ENCODE measurements around the gene DIDO1.
"Not testable (repeated sequence)": the region's sequence is repeated elsewhere in the genome, so short reads cannot be mapped to it uniquely, and the experiment has no call there.

Gene DIDO1

DNA sequence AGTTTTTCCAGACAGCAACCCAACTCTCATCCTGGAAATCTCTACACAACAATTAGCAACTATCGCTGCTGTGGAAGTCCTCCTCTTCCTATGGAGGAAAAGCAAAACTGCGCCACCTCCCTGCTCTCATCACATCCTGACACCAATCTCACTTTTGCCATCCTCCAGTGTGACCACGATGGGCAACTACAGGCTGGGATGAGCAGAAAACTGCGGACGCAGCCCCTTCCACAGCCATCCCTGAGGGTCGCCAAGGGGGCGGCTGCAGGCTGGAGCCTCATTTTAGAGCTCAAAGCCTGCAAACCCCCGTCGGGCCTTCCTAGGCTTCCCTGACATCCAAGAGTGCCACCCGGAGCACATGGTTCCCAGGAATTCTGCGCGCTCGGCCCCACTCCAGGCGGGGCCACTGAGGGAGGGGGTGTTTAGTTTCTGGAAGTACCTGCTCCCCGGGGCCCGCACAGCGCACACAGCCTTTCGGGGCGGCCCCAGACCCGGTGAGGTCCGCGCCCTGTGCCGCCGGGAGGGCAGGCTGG, 65.8 kb downstream of the DIDO1 start:
- Histone ChIP-seq H3K27me3 (ENCODE audit: control insufficient read depth in 1 of 2, insufficient read depth in 2 of 2, low read length in 2 of 2) (peaks cover 0 to 5% of the 10 kb centered on the region in 2 donors), H3K9ac (ENCODE audit: low read length) (no peak overlapping the region), H3K27ac (ENCODE audit: low read depth, low read length) (peak overlapping the region; percentile 44), H3K4me1 (ENCODE audit: insufficient read depth, low read length) (peaks cover 15% of the 10 kb centered on the region), H3K9me3 (ENCODE audit: low read length) (no peaks in the 10 kb centered on the region), H3K36me3 (ENCODE audit: insufficient read depth, low read length) (peaks cover 11% of the 10 kb centered on the region), H3K4me3 (ENCODE audit: low read depth in 1 of 2, low read length in 2 of 2) (peak overlapping the region in 1 of 2 donors; percentile 41)

DNA sequence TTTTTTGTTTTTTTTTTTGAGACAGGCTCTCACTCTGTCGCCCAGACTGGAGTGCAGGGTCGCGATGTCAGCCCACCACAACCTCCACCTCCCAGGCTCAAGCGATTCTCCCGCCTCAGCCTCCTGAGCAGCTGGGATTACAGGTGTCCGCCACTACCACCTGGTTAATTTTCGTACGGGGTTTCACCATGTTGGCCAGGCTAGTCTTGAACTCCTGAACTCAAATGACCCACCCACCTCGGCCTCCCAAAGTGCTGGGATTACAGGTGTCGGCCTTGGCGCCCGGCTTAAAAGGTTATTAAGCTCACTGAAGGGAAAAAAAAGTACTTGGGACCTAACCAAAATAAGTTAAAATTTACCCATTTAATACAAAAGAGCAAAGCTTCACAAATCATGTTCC, 66.6 kb downstream of the DIDO1 start:
- Histone ChIP-seq H3K9me3 (ENCODE audit: low read length) (no peaks in the 10 kb centered on the region), H3K4me1 (ENCODE audit: insufficient read depth, low read length) (peaks cover 15% of the 10 kb centered on the region), H3K36me3 (ENCODE audit: insufficient read depth, low read length) (peaks cover 11% of the 10 kb centered on the region), H3K27me3 (ENCODE audit: control insufficient read depth in 1 of 2, insufficient read depth in 2 of 2, low read length in 2 of 2) (peaks cover 0 to 5% of the 10 kb centered on the region in 2 donors), H3K27ac (ENCODE audit: low read depth, low read length) (no peak overlapping the region), H3K4me3 (ENCODE audit: low read depth in 1 of 2, low read length in 2 of 2) (no peak overlapping the region), H3K9ac (ENCODE audit: low read length) (no peak overlapping the region)

DNA sequence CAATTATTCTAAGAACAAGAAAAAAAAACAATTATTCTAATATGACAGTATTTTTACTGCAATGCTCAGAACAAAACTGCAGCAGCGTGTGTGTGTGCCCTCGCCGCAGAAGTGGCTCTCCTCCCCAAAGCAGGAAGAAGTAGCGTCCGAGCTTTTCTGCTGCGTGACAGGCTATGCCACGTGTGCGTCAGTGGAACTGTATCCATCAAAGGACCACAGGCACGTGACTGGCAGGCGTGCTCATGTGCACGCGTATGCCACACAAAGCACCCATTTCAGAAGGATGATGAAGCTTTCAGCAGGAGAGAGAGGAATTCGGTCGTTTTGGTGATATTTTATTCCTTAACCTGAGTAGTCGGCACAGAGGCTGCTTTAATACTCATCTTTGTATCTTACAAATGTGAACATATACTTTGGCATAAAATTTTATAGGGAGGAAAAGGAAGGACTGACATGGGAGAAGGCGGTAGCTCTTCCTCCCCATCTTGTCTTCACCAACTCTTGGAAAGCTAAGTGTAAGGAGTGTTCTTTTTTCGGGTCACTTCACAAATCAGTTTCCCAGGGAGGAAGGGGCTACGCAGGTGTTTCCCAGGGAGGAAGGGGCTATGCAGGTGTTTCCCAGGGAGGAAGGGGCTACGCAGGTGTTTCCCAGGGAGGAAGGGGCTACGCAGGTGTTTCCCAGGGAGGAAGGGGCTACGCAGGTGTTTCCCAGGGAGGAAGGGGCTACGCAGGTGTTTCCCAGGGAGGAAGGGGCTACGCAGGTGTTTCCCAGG, 68.1 kb downstream of the DIDO1 start:
- Histone ChIP-seq H3K36me3 (ENCODE audit: insufficient read depth, low read length) (peaks cover 11% of the 10 kb centered on the region), H3K9ac (ENCODE audit: low read length) (no peak overlapping the region), H3K4me1 (ENCODE audit: insufficient read depth, low read length) (peaks cover 15% of the 10 kb centered on the region), H3K27me3 (ENCODE audit: control insufficient read depth in 1 of 2, insufficient read depth in 2 of 2, low read length in 2 of 2) (peaks cover 0 to 5% of the 10 kb centered on the region in 2 donors), H3K4me3 (ENCODE audit: low read depth in 1 of 2, low read length in 2 of 2) (no peak overlapping the region), H3K27ac (ENCODE audit: low read depth, low read length) (no peak overlapping the region), H3K9me3 (ENCODE audit: low read length) (no peaks in the 10 kb centered on the region)

DNA sequence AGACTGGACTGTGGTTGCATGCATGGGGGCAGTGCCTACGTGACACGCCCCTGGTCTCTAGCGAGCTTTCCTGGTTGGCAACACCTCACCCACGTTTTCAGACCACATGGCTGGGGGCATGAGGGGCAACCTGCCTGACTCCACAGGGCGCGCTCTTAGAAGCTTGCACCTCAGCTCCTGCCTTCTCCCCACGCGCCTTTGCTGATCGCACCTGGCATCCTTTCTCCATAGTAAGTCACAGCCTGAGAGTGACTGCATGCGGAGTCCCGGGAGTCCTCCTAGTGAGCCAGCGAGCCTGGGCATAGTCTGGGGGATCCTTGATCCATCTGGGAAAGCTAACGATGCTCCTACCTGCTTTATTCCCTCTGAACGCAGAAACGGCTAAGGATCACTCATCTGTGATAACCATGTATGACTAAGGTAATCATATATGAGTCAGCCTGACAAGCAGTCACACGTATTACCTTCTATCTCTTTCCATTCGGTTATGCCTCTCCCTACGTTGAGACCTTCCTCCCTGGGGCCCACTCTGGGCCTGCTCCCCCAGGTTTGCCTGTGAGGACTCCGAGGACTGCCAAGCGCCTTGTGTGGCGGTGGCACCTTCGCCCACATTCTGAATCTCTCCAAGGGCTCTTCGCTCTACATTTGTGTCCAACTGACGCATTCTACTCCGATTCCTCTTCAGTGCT, 69.2 kb downstream of the DIDO1 start:
- Histone ChIP-seq H3K27ac (ENCODE audit: low read depth, low read length) (no peak overlapping the region), H3K36me3 (ENCODE audit: insufficient read depth, low read length) (peaks cover 20% of the 10 kb centered on the region), H3K27me3 (ENCODE audit: control insufficient read depth in 1 of 2, insufficient read depth in 2 of 2, low read length in 2 of 2) (peaks cover 0 to 5% of the 10 kb centered on the region in 2 donors), H3K4me1 (ENCODE audit: insufficient read depth, low read length) (peaks cover 15% of the 10 kb centered on the region), H3K9me3 (ENCODE audit: low read length) (no peaks in the 10 kb centered on the region), H3K9ac (ENCODE audit: low read length) (no peak overlapping the region), H3K4me3 (ENCODE audit: low read depth in 1 of 2, low read length in 2 of 2) (no peak overlapping the region)

DNA sequence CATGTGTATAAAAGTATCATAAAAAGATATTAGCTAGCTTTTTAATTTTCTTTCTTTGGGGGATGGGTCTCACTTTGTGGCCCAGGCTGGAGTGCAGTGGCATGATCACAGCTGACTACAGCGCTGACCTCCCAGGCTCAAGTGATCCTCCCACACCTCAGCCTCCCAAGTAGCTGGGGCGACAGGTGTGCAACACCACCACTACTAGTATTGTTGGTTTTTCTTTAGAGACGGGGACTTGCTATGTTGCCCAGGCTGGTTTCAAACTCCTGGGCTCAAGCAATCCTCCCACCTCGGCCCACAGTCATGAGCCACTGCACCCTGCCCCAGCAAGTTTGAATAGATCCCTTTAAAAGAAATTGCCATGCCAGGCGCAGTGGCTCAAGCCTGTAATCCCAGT, 71.2 kb downstream of the DIDO1 start:
- Histone ChIP-seq H3K27me3 (ENCODE audit: control insufficient read depth in 1 of 2, insufficient read depth in 2 of 2, low read length in 2 of 2) (no peaks in the 10 kb centered on the region), H3K36me3 (ENCODE audit: insufficient read depth, low read length) (peaks cover 20% of the 10 kb centered on the region), H3K27ac (ENCODE audit: low read depth, low read length) (no peak overlapping the region), H3K4me3 (ENCODE audit: low read depth in 1 of 2, low read length in 2 of 2) (no peak overlapping the region), H3K9ac (ENCODE audit: low read length) (no peak overlapping the region), H3K9me3 (ENCODE audit: low read length) (no peaks in the 10 kb centered on the region), H3K4me1 (ENCODE audit: insufficient read depth, low read length) (peaks cover 10% of the 10 kb centered on the region)

DNA sequence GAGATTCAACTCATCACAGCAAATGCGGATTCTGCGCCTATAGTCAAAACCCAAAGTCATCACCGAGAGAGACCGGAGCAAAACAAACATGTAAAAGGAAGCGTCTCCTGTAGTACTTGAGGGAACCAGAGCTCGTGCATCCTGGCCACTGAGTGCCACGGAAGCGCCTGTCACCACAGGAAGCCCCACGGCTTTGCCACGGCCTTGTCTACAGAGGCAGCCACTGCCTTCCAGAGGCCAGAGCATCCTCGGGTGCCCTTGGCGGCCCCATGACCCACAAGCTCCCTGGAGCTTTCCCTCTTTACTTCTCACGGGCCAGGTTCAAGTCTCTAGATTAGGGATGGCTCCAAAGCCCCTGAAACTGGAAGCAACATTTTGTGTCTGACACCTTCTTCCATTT, 72.2 kb downstream of the DIDO1 start:
- Histone ChIP-seq H3K9ac (ENCODE audit: low read length) (no peak overlapping the region), H3K4me3 (ENCODE audit: low read depth in 1 of 2, low read length in 2 of 2) (no peak overlapping the region), H3K27ac (ENCODE audit: low read depth, low read length) (no peak overlapping the region), H3K4me1 (ENCODE audit: insufficient read depth, low read length) (no peaks in the 10 kb centered on the region), H3K9me3 (ENCODE audit: low read length) (no peaks in the 10 kb centered on the region), H3K36me3 (ENCODE audit: insufficient read depth, low read length) (peaks cover 20% of the 10 kb centered on the region), H3K27me3 (ENCODE audit: control insufficient read depth in 1 of 2, insufficient read depth in 2 of 2, low read length in 2 of 2) (no peaks in the 10 kb centered on the region)

DNA sequence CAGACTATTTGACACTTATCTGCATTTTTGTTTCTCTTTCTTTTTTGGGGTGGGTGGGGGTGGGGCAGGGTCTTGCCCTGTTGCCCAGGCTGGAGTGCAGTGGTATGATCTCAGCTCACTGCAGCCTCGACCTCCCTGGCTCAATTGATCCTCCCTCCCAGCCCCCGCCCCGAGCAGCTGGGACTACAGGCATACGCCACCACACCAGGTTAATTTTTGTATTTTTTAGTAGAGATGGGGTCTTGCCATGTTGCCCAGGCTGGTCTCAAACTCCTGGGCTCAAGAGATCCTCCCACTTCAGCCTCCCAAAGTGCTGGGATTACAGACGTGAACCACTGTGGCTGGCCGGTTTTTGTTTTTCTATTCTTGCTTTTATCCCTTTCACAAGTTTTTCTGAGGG, 73.0 kb downstream of the DIDO1 start:
- not testable (repeated sequence) for H3K9me3 ChIP-seq (ENCODE audit: low read length); H3K9ac ChIP-seq (ENCODE audit: low read length); H3K4me3 ChIP-seq (ENCODE audit: low read depth in 1 of 2, low read length in 2 of 2); H3K27me3 ChIP-seq (ENCODE audit: control insufficient read depth in 1 of 2, insufficient read depth in 2 of 2, low read length in 2 of 2); H3K4me1 ChIP-seq (ENCODE audit: insufficient read depth, low read length); H3K27ac ChIP-seq (ENCODE audit: low read depth, low read length)
- H3K36me3 ChIP-seq (ENCODE audit: insufficient read depth, low read length), result peaks cover 20% of the 10 kb centered on the region

DNA sequence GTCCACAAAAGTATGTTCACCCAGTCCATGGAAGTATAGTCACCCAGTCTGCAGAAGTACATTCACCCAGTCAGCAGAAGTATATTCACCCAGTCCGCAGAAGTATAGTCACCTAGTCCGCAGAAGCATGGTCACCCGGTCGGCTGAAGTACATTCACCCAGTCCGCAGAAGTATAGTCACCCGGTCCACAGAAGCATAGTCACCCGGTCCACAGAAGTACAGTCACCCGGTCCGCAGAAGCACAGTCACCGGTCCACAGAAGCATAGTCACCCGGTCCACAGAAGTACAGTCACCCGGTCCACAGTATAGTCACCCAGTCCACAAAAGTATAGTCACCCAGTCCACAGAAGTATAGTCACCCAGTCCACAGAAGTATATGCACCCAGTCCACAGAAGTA, 73.5 kb downstream of the DIDO1 start:
- H3K4me3 ChIP-seq (ENCODE audit: low read depth in 1 of 2, low read length in 2 of 2), result no peak overlapping the region
- no peak overlapping the region for H3K27ac ChIP-seq (ENCODE audit: low read depth, low read length)
- H3K27me3 ChIP-seq (ENCODE audit: control insufficient read depth in 1 of 2, insufficient read depth in 2 of 2, low read length in 2 of 2), result no peaks in the 10 kb centered on the region
- H3K9me3 ChIP-seq (ENCODE audit: low read length), result no peaks in the 10 kb centered on the region
- no peaks in the 10 kb centered on the region for H3K4me1 ChIP-seq (ENCODE audit: insufficient read depth, low read length)
- no peak overlapping the region for H3K9ac ChIP-seq (ENCODE audit: low read length)
- H3K36me3 ChIP-seq (ENCODE audit: insufficient read depth, low read length), result peaks cover 20% of the 10 kb centered on the region

DNA sequence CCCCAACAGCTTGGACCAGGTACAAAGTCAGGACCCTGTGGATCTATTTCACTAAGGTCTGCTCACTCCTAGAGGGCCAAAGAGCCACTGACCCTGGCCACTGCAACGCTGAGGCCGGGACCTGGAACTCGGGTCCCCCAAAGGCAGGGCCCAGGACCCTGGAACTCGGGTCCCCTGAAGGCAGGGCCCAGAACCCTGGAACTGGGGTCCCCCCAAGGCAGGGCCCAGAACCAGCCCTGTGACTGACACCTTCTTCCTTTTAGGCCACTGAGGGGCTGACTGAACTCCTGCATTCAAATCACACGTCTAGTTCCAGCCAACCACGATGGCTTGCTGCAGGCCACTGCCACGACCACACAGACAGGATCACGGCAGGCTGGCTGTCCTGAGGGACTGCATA, 74.1 kb downstream of the DIDO1 start:
- H3K27me3 ChIP-seq (ENCODE audit: control insufficient read depth in 1 of 2, insufficient read depth in 2 of 2, low read length in 2 of 2), result no peaks in the 10 kb centered on the region
- no peaks in the 10 kb centered on the region for H3K9me3 ChIP-seq (ENCODE audit: low read length)
- peaks cover 15% of the 10 kb centered on the region for H3K36me3 ChIP-seq (ENCODE audit: insufficient read depth, low read length)

DNA sequence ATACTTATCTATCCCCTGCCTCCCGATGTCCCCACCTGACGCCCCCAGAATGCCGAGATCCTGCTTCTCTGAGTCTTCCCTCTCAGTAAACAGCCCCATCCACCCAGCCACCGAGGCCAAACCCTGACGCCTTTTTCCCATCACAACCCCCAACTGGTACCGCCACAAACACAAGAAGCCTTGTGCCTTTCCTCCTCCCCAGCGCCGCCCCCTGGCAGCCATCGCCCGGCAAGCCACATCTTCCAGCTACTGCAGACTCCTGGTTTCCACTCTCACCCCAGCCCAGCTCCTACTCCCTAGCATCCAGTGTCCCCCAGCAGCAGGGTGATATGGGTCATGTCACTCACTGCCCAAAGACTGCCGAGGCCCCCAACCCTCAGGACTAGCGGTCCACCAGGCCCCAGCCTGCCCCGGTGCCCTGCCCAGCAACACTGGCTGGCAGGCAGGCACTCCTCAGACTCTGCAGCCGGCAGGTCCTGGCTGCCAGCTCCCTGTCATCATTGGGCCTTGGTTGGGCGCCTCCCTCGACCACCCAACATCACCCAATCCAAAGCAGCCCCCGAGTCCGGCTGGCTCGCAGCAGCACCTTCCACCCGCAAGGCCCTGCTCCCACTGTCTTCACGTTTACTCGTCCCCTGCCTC, 75.9 kb downstream of the DIDO1 start:
- Histone ChIP-seq H3K4me1 (ENCODE audit: insufficient read depth, low read length) (no peaks in the 10 kb centered on the region), H3K9ac (ENCODE audit: low read length) (no peak overlapping the region), H3K36me3 (ENCODE audit: insufficient read depth, low read length) (peaks cover 11% of the 10 kb centered on the region), H3K4me3 (ENCODE audit: low read depth in 1 of 2, low read length in 2 of 2) (no peak overlapping the region), H3K27me3 (ENCODE audit: control insufficient read depth in 1 of 2, insufficient read depth in 2 of 2, low read length in 2 of 2) (no peaks in the 10 kb centered on the region), H3K27ac (ENCODE audit: low read depth, low read length) (no peak overlapping the region), H3K9me3 (ENCODE audit: low read length) (no peaks in the 10 kb centered on the region)

More for the DNA sequence above, 74.1 kb downstream of the DIDO1 start:
- H3K9ac ChIP-seq (ENCODE audit: low read length), result no peak overlapping the region
- H3K4me3 ChIP-seq (ENCODE audit: low read depth in 1 of 2, low read length in 2 of 2), result no peak overlapping the region
- no peak overlapping the region for H3K27ac ChIP-seq (ENCODE audit: low read depth, low read length)
- no peaks in the 10 kb centered on the region for H3K4me1 ChIP-seq (ENCODE audit: insufficient read depth, low read length)

DNA sequence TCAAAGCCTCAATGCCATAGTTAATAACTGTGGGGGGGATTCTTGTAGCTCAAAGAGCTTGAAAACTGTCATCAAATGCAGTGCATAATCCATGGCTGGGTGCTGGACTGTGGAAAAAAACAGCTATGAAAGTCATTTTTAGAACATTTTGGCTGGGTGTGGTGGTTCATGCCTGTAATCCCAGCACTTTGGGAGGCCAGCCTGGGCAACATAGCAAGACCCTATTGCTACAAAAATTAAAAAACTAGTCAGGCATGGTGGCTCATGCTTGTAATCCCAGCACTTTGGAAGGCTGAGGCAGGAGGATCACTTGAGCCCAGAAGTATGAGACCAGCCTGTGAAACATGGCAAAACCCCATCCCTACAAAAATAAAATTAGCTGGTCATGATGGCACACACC, 76.9 kb downstream of the DIDO1 start:
- no peaks in the 10 kb centered on the region for H3K9me3 ChIP-seq (ENCODE audit: low read length)
- H3K27ac ChIP-seq (ENCODE audit: low read depth, low read length), result no peak overlapping the region
- H3K4me1 ChIP-seq (ENCODE audit: insufficient read depth, low read length), result no peaks in the 10 kb centered on the region
- H3K4me3 ChIP-seq (ENCODE audit: low read depth in 1 of 2, low read length in 2 of 2), result no peak overlapping the region
- no peak overlapping the region for H3K9ac ChIP-seq (ENCODE audit: low read length)
- no peaks in the 10 kb centered on the region for H3K27me3 ChIP-seq (ENCODE audit: control insufficient read depth in 1 of 2, insufficient read depth in 2 of 2, low read length in 2 of 2)
- peaks cover 13% of the 10 kb centered on the region for H3K36me3 ChIP-seq (ENCODE audit: insufficient read depth, low read length)
